ENCODE measurements around the gene MEX3D. TPM values are rescaled to one million over a fixed set of nuclear protein-coding genes. Genes with fewer than 3 reads are reported as not detected.

The MEX3D gene
- total RNA-seq, 2 donors from 2014 or later: 14.0 to 21.9 TPM

GRCh38 chr19:1509602-1510441 lies 58.3 kb downstream of the MEX3D start:
- intact Hi-C loops (cut with DNase I): loop anchor here in 1 of 2 donors (2.0 kb wide), 1 partner anchor 73 kb away; no protein-coding TSS in a partner anchor
- DNase-seq (ENCODE audit: low spot score): no peak

GRCh38 chr19:1508507-1508856 lies 59.6 kb downstream of the MEX3D start:
- intact Hi-C loops (cut with DNase I): loop anchor here in 1 of 2 donors (2.0 kb wide), 1 partner anchor 72 kb away; no protein-coding TSS in a partner anchor
- DNase-seq (ENCODE audit: low spot score): no peak

- intact Hi-C loops (cut with DNase I): loop anchor here in 1 of 2 donors (2.0 kb wide), 1 partner anchor 71 kb away; no protein-coding TSS in a partner anchor
Measured at GRCh38 chr19:1507763-1508506, 60.2 kb downstream of the MEX3D start.

GRCh38 chr19:1507192-1507660 lies 60.9 kb downstream of the MEX3D start:
- intact Hi-C loops (cut with DNase I): no loop called here
- DNase-seq (ENCODE audit: low spot score): peak; percentile 80

More at GRCh38 chr19:1507763-1508506, 60.2 kb downstream of the MEX3D start:
- peak; percentile 97 for DNase-seq (ENCODE audit: low spot score)

GRCh38 chr19:1505991-1506881 lies 61.9 kb downstream of the MEX3D start:
- intact Hi-C loops (cut with DNase I): no loop called here
- DNase-seq (ENCODE audit: low spot score): no peak

GRCh38 chr19:1505012-1505411 lies 63.1 kb downstream of the MEX3D start:
- no peak for DNase-seq (ENCODE audit: low spot score)
- intact Hi-C loops (cut with DNase I): no loop called here

Other genes with a start within 250 kb of the MEX3D start
- 10 to 100 TPM; 54.4 to 55.1 TPM for gene NDUFS7, start 184.4 kb downstream of the MEX3D start, total RNA-seq
- gene GAMT, start 166.8 kb downstream of the MEX3D start, total RNA-seq: 10 to 100 TPM in 1 of 2 donors, 1 to 10 TPM in 1; 8.7 to 12.8 TPM
- gene DAZAP1, start 160.7 kb downstream of the MEX3D start, total RNA-seq: 10 to 100 TPM; 59.7 to 75.8 TPM
- gene RPS15, start 129.9 kb downstream of the MEX3D start, total RNA-seq: 100 to 1,000 TPM; 722 to 743 TPM
- under 1 TPM; 0.05 to 0.10 TPM for gene APC2, start 118.2 kb downstream of the MEX3D start, total RNA-seq
- gene C19orf25, start 89.1 kb downstream of the MEX3D start, total RNA-seq: 10 to 100 TPM; 16.2 to 17.3 TPM
- gene PCSK4, start 78.0 kb downstream of the MEX3D start, total RNA-seq: 1 to 10 TPM in 1 of 2 donors, under 1 TPM in 1; 0.52 to 1.8 TPM
- gene REEP6, start 77.1 kb downstream of the MEX3D start, total RNA-seq: 1 to 10 TPM in 1 of 2 donors, under 1 TPM in 1; 0.33 to 1.2 TPM
- gene ADAMTSL5, start 55.3 kb downstream of the MEX3D start, total RNA-seq: 1 to 10 TPM; 7.4 to 9.1 TPM
- not detected for gene PLK5, start 44.2 kb downstream of the MEX3D start, total RNA-seq
- 10 to 100 TPM; 44.2 to 53.6 TPM for gene MBD3, start 24.5 kb upstream of the MEX3D start, total RNA-seq
- gene UQCR11, start 37.1 kb upstream of the MEX3D start, total RNA-seq: 100 to 1,000 TPM; 197 to 252 TPM
- gene TCF3, start 84.3 kb upstream of the MEX3D start, total RNA-seq: 10 to 100 TPM; 26.2 to 36.4 TPM
- gene ONECUT3, start 185.2 kb upstream of the MEX3D start, total RNA-seq: not detected
- gene ATP8B3, start 244.0 kb upstream of the MEX3D start, total RNA-seq: 1 to 10 TPM; 1.1 to 2.0 TPM

All from posterior vena cava (tissue), 2 donors.